ENCODE results near the gene PHKG2. TPM values are rescaled to one million over a fixed set of nuclear protein-coding genes. Genes with fewer than 3 reads are reported as not detected.

Gene PHKG2
- total and polyA plus RNA-seq, 8 donors: 24.5 to 35.8 (median 29.3) TPM

GRCh38 chr16:30768583-30769181 is 20.5 kb downstream of the PHKG2 start:
- Histone ChIP-seq H3K27me3 (no peaks in the 10 kb centered on the region), H3K4me3 (no peak overlapping the region), H3K4me1 (peaks cover 2 to 5% of the 10 kb centered on the region in 2 donors), H3K36me3 (peaks cover 0 to 100% of the 10 kb centered on the region in 2 donors), H3K9me3 (no peaks in the 10 kb centered on the region), H3K27ac (no peak overlapping the region)
- intact Hi-C loops (cut with DNase I): no loop called here
- no peak for TF ChIP-seq CTCF (IDR thresholded peaks at IDR 0.05)
- ATAC-seq: no peak
- DNase-seq: peak in 2 of 4 donors; percentile 22 to 51

- Histone ChIP-seq H3K9me3 (no peaks in the 10 kb centered on the region), H3K27me3 (no peaks in the 10 kb centered on the region), H3K36me3 (peaks cover 0 to 100% of the 10 kb centered on the region in 2 donors), H3K4me1 (peaks cover 0 to 8% of the 10 kb centered on the region in 2 donors), H3K4me3 (no peak overlapping the region), H3K27ac (no peak overlapping the region)
- ATAC-seq (no peak), DNase-seq (peak in 2 of 4 donors; percentile 12 to 70)
- intact Hi-C loops (cut with DNase I): no loop called here
- no peak for TF ChIP-seq CTCF (IDR thresholded peaks at IDR 0.05)
These were observed 21.3 kb downstream of the PHKG2 start for GRCh38 chr16:30769379-30770089.

- H3K4me3 ChIP-seq: no peak overlapping the region
- no peak for TF ChIP-seq CTCF (IDR thresholded peaks at IDR 0.05)
- H3K27me3 ChIP-seq: no peaks in the 10 kb centered on the region
- ATAC-seq (no peak), DNase-seq (peak in 1 of 4 donors; percentile 55)
- no peaks in the 10 kb centered on the region for H3K9me3 ChIP-seq
- peaks cover 0 to 82% of the 10 kb centered on the region in 2 donors for H3K36me3 ChIP-seq
- H3K27ac ChIP-seq: no peak overlapping the region
- intact Hi-C loops (cut with DNase I): no loop called here
- H3K4me1 ChIP-seq: peaks cover 4 to 30% of the 10 kb centered on the region in 2 donors
These were observed 23.5 kb downstream of the PHKG2 start for GRCh38 chr16:30771726-30772125.

- Histone ChIP-seq H3K4me3 (no peak overlapping the region), H3K27ac (no peak overlapping the region), H3K27me3 (no peaks in the 10 kb centered on the region), H3K9me3 (no peaks in the 10 kb centered on the region), H3K36me3 (peaks cover 0 to 61% of the 10 kb centered on the region in 2 donors), H3K4me1 (peaks cover 5 to 33% of the 10 kb centered on the region in 2 donors)
- ATAC-seq: no peak
- TF ChIP-seq CTCF (IDR thresholded peaks at IDR 0.05): no peak
- intact Hi-C loops (cut with DNase I): no loop called here
- peak in 1 of 4 donors; percentile 65 for DNase-seq
These were observed 25.6 kb downstream of the PHKG2 start for GRCh38 chr16:30773826-30774225.

GRCh38 chr16:30774367-30775130 is 26.3 kb downstream of the PHKG2 start:
- peak in 1 of 4 donors; percentile 62 for DNase-seq
- TF ChIP-seq CTCF (IDR thresholded peaks at IDR 0.05): no peak
- Histone ChIP-seq H3K4me1 (peaks cover 5 to 33% of the 10 kb centered on the region in 2 donors), H3K9me3 (no peaks in the 10 kb centered on the region), H3K27ac (peak overlapping the region; percentile 82 to 89), H3K27me3 (no peaks in the 10 kb centered on the region), H3K36me3 (peaks cover 0 to 54% of the 10 kb centered on the region in 2 donors), H3K4me3 (peak overlapping the region; percentile 81 to 89)
- intact Hi-C loops (cut with DNase I): no loop called here
- peak; percentile 5 for ATAC-seq
